ENCODE measurements around the gene FRMD1. TPM values are rescaled to one million over a fixed set of nuclear protein-coding genes. Genes with fewer than 3 reads are reported as not detected.

FRMD1 gene
- total RNA-seq, 3 donors from 2014 or later (not counting 1 experiment from before 2014, with no cell fraction given) = not detected

DNA sequence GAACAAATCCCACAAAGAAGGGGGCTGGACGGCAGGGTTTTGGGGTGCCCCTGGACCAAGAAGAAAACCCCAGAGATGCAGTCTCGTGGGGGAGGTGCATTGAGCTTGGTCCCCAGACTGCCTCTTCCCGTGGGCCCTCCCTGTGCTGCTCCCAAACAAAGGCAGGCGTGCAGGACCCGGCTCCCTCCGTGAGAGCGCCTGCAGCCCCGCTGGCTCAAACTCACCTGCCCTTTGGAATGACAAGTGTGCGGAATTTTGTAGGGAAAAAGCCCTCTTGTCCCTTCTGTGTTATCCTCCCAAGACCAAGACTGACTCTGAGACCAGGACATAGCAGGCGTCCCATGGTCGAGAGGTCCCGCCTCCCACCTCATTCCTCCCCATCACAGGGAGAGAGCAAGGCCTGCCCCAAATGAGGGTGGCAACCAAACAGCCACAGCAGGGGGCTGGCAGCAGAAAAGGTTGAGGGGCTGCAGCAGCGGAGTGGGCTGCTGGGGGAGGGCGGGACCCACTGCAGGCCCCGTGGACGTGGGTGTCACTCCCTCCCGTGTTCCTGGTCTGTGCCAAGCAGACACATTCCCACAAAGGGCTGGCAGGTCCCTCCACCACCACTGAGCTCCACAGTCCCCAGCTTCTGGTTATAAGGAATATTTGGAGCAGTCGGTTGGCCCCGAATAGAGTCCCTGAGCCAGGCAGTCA, 5.6 kb upstream of the FRMD1 start:
- Histone ChIP-seq H3K9me3 (ENCODE audit: control insufficient read depth, insufficient read depth, low read length) (no peaks in the 10 kb centered on the region), H3K36me3 (ENCODE audit: control insufficient read depth, insufficient read depth, low read length) (no peaks in the 10 kb centered on the region), H3K27ac (ENCODE audit: low read length) (no peak overlapping the region), H3K4me3 (ENCODE audit: low read length) (no peak overlapping the region), H3K27me3 (ENCODE audit: control insufficient read depth, insufficient read depth, low read length) (no peaks in the 10 kb centered on the region), H3K4me1 (ENCODE audit: control insufficient read depth, insufficient read depth, low read length) (no peaks in the 10 kb centered on the region)
- Mint-ChIP-seq H3K27me3 (ENCODE audit: low read depth in 2 of 2) (no peaks in the 10 kb centered on the region), H3K4me1 (no peaks in the 10 kb centered on the region), H3K9me3 (no peaks in the 10 kb centered on the region), H3K4me3 (no peak overlapping the region), H3K27ac (no peak overlapping the region), H3K36me3 (no peaks in the 10 kb centered on the region)
- intact Hi-C loops (cut with micrococcal nuclease) = no loop called here
- no peak for DNase-seq
- no peak for ATAC-seq
- 83% methylated on average over 19 of the region's 19 CpGs for WGBS (ENCODE audit: insufficient coverage)
- TF ChIP-seq, protein P1, sequence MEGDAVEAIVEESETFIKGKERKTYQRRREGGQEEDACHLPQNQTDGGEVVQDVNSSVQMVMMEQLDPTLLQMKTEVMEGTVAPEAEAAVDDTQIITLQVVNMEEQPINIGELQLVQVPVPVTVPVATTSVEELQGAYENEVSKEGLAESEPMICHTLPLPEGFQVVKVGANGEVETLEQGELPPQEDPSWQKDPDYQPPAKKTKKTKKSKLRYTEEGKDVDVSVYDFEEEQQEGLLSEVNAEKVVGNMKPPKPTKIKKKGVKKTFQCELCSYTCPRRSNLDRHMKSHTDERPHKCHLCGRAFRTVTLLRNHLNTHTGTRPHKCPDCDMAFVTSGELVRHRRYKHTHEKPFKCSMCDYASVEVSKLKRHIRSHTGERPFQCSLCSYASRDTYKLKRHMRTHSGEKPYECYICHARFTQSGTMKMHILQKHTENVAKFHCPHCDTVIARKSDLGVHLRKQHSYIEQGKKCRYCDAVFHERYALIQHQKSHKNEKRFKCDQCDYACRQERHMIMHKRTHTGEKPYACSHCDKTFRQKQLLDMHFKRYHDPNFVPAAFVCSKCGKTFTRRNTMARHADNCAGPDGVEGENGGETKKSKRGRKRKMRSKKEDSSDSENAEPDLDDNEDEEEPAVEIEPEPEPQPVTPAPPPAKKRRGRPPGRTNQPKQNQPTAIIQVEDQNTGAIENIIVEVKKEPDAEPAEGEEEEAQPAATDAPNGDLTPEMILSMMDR (IDR thresholded peaks at IDR 0.05) = no peak

DNA sequence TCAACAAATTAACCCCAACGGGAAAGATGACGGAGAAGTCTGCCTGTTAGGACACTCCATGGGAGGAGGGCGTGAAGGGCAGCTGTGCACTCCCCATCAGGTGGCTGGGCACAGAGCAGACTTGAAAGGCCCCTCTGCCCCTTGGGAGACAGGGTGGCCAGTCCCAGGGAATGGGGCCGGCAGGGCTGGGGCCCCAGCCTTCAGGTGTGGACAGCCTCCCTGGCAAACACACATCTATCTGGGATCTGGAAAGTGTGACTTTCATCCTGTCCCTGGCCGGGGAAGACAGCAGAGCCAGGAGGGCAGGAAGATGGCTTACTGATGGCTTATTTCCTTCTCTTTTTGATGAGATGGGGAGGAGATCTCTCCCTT, 4.5 kb upstream of the FRMD1 start:
- Mint-ChIP-seq H3K4me3 (no peak overlapping the region), H3K36me3 (no peaks in the 10 kb centered on the region)
- H3K27ac ChIP-seq (ENCODE audit: low read length) = no peak overlapping the region

DNA sequence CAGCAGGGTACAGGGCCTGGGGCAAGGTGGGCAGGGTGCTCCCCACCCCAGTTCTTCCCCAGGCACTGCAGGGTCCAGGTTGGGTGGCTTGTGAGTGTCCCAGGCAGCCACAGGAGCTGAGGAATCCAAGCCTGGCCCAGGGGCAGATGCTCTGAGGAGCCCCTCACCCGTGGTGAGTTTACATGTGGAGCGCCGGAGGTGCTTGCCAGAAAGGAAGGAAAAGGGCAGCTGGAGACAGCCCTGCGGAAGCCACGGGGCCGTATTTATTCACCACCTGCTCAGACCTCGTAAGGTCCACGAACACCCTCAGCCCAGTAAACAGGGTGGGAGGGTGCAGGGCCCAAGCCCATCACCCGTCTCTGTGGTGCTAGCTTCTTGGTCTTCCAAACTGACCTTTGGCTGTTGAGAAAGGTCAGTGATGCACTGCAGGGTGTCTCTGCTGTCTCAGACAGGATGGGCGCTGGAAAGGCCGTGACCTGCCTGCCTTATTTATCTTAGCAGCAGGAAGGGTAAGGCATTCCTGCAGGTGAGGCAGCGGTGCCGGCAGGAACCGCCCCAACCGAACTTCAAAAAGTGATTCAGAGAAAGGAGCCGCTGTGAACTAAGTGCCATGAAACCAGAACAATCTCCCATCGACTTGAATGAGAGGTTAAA, 4.0 kb upstream of the FRMD1 start:
- Histone ChIP-seq H3K27ac (ENCODE audit: low read length) (no peak overlapping the region), H3K4me3 (ENCODE audit: low read length) (no peak overlapping the region), H3K4me1 (ENCODE audit: control insufficient read depth, insufficient read depth, low read length) (no peaks in the 10 kb centered on the region), H3K36me3 (ENCODE audit: control insufficient read depth, insufficient read depth, low read length) (no peaks in the 10 kb centered on the region), H3K27me3 (ENCODE audit: control insufficient read depth, insufficient read depth, low read length) (no peaks in the 10 kb centered on the region), H3K9me3 (ENCODE audit: control insufficient read depth, insufficient read depth, low read length) (no peaks in the 10 kb centered on the region)
- TF ChIP-seq, protein P1 (IDR thresholded peaks at IDR 0.05) = no peak
- Mint-ChIP-seq H3K4me1 (no peaks in the 10 kb centered on the region), H3K27me3 (ENCODE audit: low read depth in 2 of 2) (no peaks in the 10 kb centered on the region), H3K27ac (no peak overlapping the region), H3K9me3 (no peaks in the 10 kb centered on the region), H3K4me3 (no peak overlapping the region), H3K36me3 (no peaks in the 10 kb centered on the region)
- ATAC-seq (no peak), DNase-seq (no peak)
- intact Hi-C loops (cut with micrococcal nuclease) = no loop called here
- WGBS (ENCODE audit: insufficient coverage) = 57% methylated on average over 17 of the region's 17 CpGs

More for the DNA sequence above, 4.5 kb upstream of the FRMD1 start:
- TF ChIP-seq, protein P1 (IDR thresholded peaks at IDR 0.05) = no peak
- Mint-ChIP-seq H3K27ac (no peak overlapping the region), H3K4me1 (no peaks in the 10 kb centered on the region), H3K9me3 (no peaks in the 10 kb centered on the region), H3K27me3 (ENCODE audit: low read depth in 2 of 2) (no peaks in the 10 kb centered on the region)
- ATAC-seq (no peak), DNase-seq (no peak)
- Histone ChIP-seq H3K4me3 (ENCODE audit: low read length) (no peak overlapping the region), H3K9me3 (ENCODE audit: control insufficient read depth, insufficient read depth, low read length) (no peaks in the 10 kb centered on the region), H3K4me1 (ENCODE audit: control insufficient read depth, insufficient read depth, low read length) (no peaks in the 10 kb centered on the region), H3K36me3 (ENCODE audit: control insufficient read depth, insufficient read depth, low read length) (no peaks in the 10 kb centered on the region), H3K27me3 (ENCODE audit: control insufficient read depth, insufficient read depth, low read length) (no peaks in the 10 kb centered on the region)
- 70% methylated on average over 4 of the region's 5 CpGs for WGBS (ENCODE audit: insufficient coverage)
- intact Hi-C loops (cut with micrococcal nuclease) = no loop called here

Measured in natural killer cell (primary cell).